Uterus (tissue), 4 donors: Measurements from ENCODE around the gene ZC3H4. TPM values are rescaled to one million over a fixed set of nuclear protein-coding genes. Genes with fewer than 3 reads are reported as not detected.

ENCODE experiments used
- DNase-seq, 2 donors: peaks; one replicate each; pipeline ENCODE4 v3.0.0-alpha.2; 2019 to 2020
- H3K27ac ChIP-seq, 2 donors: fragments of 200-600 bp; sonication (generic); 1 replicate in 1 of 2; 2 replicates in 1 of 2; pipeline ENCODE4 v1.5.1; 2016 to 2018
- H3K27me3 ChIP-seq, 2 donors: fragments of 200-600 bp; sonication (generic); one replicate each; pipeline ENCODE4 v1.5.1; 2018 to 2019; ENCODE audit warnings: control low read depth in 1 of 2
- H3K36me3 ChIP-seq, 2 donors: fragments of 200-600 bp; sonication (generic); one replicate each; pipeline ENCODE4 v1.5.1; 2019; ENCODE audit warnings: control low read depth in 1 of 2
- H3K4me1 ChIP-seq, 2 donors: fragments of 200-600 bp; sonication (generic); one replicate each; pipeline ENCODE4 v1.5.1; 2018 to 2019; ENCODE audit warnings: control low read depth in 1 of 2
- H3K4me3 ChIP-seq, 2 donors: fragments of 200-600 bp; sonication (generic); 1 replicate in 1 of 2; 2 replicates in 1 of 2; pipeline ENCODE4 v1.5.1; 2018 to 2019; ENCODE audit warnings: mild to moderate bottlenecking in 1 of 2
- H3K9me3 ChIP-seq, 2 donors: fragments of 200-600 bp; sonication (generic); one replicate each; pipeline ENCODE4 v1.5.1; 2019; ENCODE audit warnings: control low read depth in 1 of 2
- CTCF ChIP-seq, 4 experiments: fragments of 200-600 bp in 2 of 4; fragments of 450-650 bp in 2 of 4; sonication (generic) in 2 of 4; IDR thresholded peaks; one replicate each; pipeline ENCODE4 v1.5.1; 2016 to 2019; ENCODE audit warnings: antibody characterized with exemption in 4 of 4, mild to moderate bottlenecking in 2 of 4, moderate library complexity in 1 of 4
- POLR2A ChIP-seq, 2 donors: fragments of 450-650 bp; IDR thresholded peaks; one replicate each; pipeline ENCODE4 v1.6.1; 2016; ENCODE audit warnings: antibody characterized with exemption in 2 of 2, mild to moderate bottlenecking in 1 of 2, moderate library complexity in 1 of 2
- intact Hi-C: fragments of 100-400 bp; cut with DNase I; formaldehyde crosslinking; loops from one replicate; pipeline ENCODE4 v1.15.1; 2023; ENCODE audit warnings: low total_unique reads
- total RNA-seq, 4 donors: library from RNA; depleted of rRNA in 3 of 4; stranded (reverse); fragments of >200 nt in 3 of 4; gene quantifications; one replicate each; pipeline versions ENCODE4 v1.1.0 to v1.2.4, GENCODE V29; 2014 to 2023
- donor health status: DM: yes; HTN: yes; CAD: no.

The ZC3H4 gene
- total RNA-seq, 4 donors from 2014 or later: 3.3 to 43.1 (median 18.3) TPM

- Histone ChIP-seq H3K27ac (no peak overlapping the region), H3K4me1 (no peaks in the 10 kb centered on the region), H3K9me3 (no peaks in the 10 kb centered on the region), H3K4me3 (no peak overlapping the region), H3K27me3 (no peaks in the 10 kb centered on the region), H3K36me3 (no peaks in the 10 kb centered on the region)
- intact Hi-C loops: no loop called here
- no peak for TF ChIP-seq CTCF (IDR thresholded peaks at IDR 0.05)
- no peak for TF ChIP-seq POLR2A (IDR thresholded peaks at IDR 0.05)
- no peak for DNase-seq
These were observed 46.2 kb downstream of the ZC3H4 start for GRCh38 chr19:47067215-47067847.

- Histone ChIP-seq H3K9me3 (no peaks in the 10 kb centered on the region), H3K27ac (no peak overlapping the region), H3K27me3 (no peaks in the 10 kb centered on the region), H3K4me3 (no peak overlapping the region), H3K36me3 (no peaks in the 10 kb centered on the region), H3K4me1 (no peaks in the 10 kb centered on the region)
- DNase-seq: no peak
- intact Hi-C loops: no loop called here
- TF ChIP-seq CTCF (IDR thresholded peaks at IDR 0.05) (no peak), POLR2A (IDR thresholded peaks at IDR 0.05) (no peak)
These were observed 47.0 kb downstream of the ZC3H4 start for GRCh38 chr19:47066376-47067214.

GRCh38 chr19:47065242-47065641 is 48.3 kb downstream of the ZC3H4 start:
- TF ChIP-seq POLR2A (IDR thresholded peaks at IDR 0.05) (no peak), CTCF (IDR thresholded peaks at IDR 0.05) (no peak)
- H3K9me3 ChIP-seq: no peaks in the 10 kb centered on the region
- H3K4me3 ChIP-seq: no peak overlapping the region
- H3K27ac ChIP-seq: no peak overlapping the region
- H3K4me1 ChIP-seq: no peaks in the 10 kb centered on the region
- intact Hi-C loops: no loop called here
- no peak for DNase-seq
- no peaks in the 10 kb centered on the region for H3K27me3 ChIP-seq
- no peaks in the 10 kb centered on the region for H3K36me3 ChIP-seq

- no peaks in the 10 kb centered on the region for H3K9me3 ChIP-seq
- intact Hi-C loops: no loop called here
- H3K27ac ChIP-seq: no peak overlapping the region
These were observed 49.7 kb downstream of the ZC3H4 start for GRCh38 chr19:47063874-47064273.

More at GRCh38 chr19:47063874-47064273, 49.7 kb downstream of the ZC3H4 start:
- no peak for DNase-seq
- Histone ChIP-seq H3K4me3 (no peak overlapping the region), H3K36me3 (no peaks in the 10 kb centered on the region), H3K27me3 (no peaks in the 10 kb centered on the region), H3K4me1 (no peaks in the 10 kb centered on the region)
- TF ChIP-seq POLR2A (IDR thresholded peaks at IDR 0.05) (no peak), CTCF (IDR thresholded peaks at IDR 0.05) (no peak)
